ENCODE data around the gene COX19. TPM values are rescaled to one million over a fixed set of nuclear protein-coding genes. Genes with fewer than 3 reads are reported as not detected.

The COX19 gene
- total and polyA plus RNA-seq, 2 of the 13 experiments (the other 11 are each of a cell fraction or from before 2014, with no cell fraction given) = 11.5 to 21.7 TPM

- TF ChIP-seq ZNF788 (CRISPR knock-in tag; IDR thresholded peaks at IDR 0.05; ENCODE audit: borderline replicate concordance) (peak; percentile 35; the same call in 1 of the 2 replicates), NONO (IDR thresholded peaks at IDR 0.05) (no peak), NONO (CRISPR knock-in tag; conservative IDR thresholded peaks at IDR 0.05) (no peak), RCOR2 (CRISPR knock-in tag; IDR thresholded peaks at IDR 0.05) (no peak), SRY (CRISPR knock-in tag; IDR thresholded peaks at IDR 0.05) (no peak), ZNF263 (CRISPR knock-in tag; IDR thresholded peaks at IDR 0.05) (peak; percentile 89), SMC3 (IDR thresholded peaks at IDR 0.05; ENCODE audit: low read length) (no peak), ZNF496 (CRISPR knock-in tag; IDR thresholded peaks at IDR 0.05; ENCODE audit: insufficient replicate concordance) (no peak), EP300 (IDR thresholded peaks at IDR 0.05; ENCODE audit: low read depth in 2 of 2, low read length in 2 of 2) (peak in 1 of 2 experiments; percentile 39; a peak in 2 of 4 replicates), EP300 (CRISPR knock-in tag; IDR thresholded peaks at IDR 0.05; ENCODE audit: borderline replicate concordance) (0 out of 2 replicates have a peak, but pooled peaks have one; percentile 23), TEAD2 (CRISPR knock-in tag; IDR thresholded peaks at IDR 0.05) (no peak), CENPBD1 (CRISPR knock-in tag; IDR thresholded peaks at IDR 0.05; ENCODE audit: borderline replicate concordance, low read depth) (no peak), ZNF543 (CRISPR knock-in tag; IDR thresholded peaks at IDR 0.05) (0 out of 2 replicates have a peak, but pooled peaks have one; percentile 34), ZNF800 (CRISPR knock-in tag; IDR thresholded peaks at IDR 0.05) (no peak), CREBL2 (CRISPR knock-in tag; IDR thresholded peaks at IDR 0.05; ENCODE audit: borderline replicate concordance) (no peak), ZSCAN22 (CRISPR knock-in tag; IDR thresholded peaks at IDR 0.05) (no peak), SRSF1 (optimal IDR thresholded peaks at IDR 0.05; ENCODE audit: low read depth, low read length) (no peak), ZNF337 (CRISPR knock-in tag; IDR thresholded peaks at IDR 0.05; ENCODE audit: borderline replicate concordance, low read depth) (no peak), SRSF9 (IDR thresholded peaks at IDR 0.05; ENCODE audit: borderline replicate concordance, insufficient read depth, low read depth, low read length, poor library complexity, severe bottlenecking) (no peak), FOXC1 (CRISPR knock-in tag; IDR thresholded peaks at IDR 0.05; ENCODE audit: borderline replicate concordance) (no peak), TERF1 (CRISPR knock-in tag; IDR thresholded peaks at IDR 0.05) (no peak), ZMAT3 (CRISPR knock-in tag; conservative IDR thresholded peaks at IDR 0.05) (no peak), ZNF724P (CRISPR knock-in tag; IDR thresholded peaks at IDR 0.05; ENCODE audit: borderline replicate concordance) (no peak), BRD4 (CRISPR knock-in tag; IDR thresholded peaks at IDR 0.05) (no peak), DRAP1 (CRISPR knock-in tag; IDR thresholded peaks at IDR 0.05) (no peak), MAF1 (CRISPR knock-in tag; IDR thresholded peaks at IDR 0.05; ENCODE audit: borderline replicate concordance) (no peak)
Observed at GRCh38 chr7:1015196-1016121, 40.1 kb upstream of the COX19 start (continued).
